HCT116 (cell line): ENCODE data around the gene LIG3. TPM values are rescaled to one million over a fixed set of nuclear protein-coding genes. Genes with fewer than 3 reads are reported as not detected.
"Not testable (repeated sequence)": the region's sequence is repeated elsewhere in the genome, so short reads cannot be mapped to it uniquely, and the experiment has no call there.

Experiments
- ATAC-seq: fragments of 200-7000 bp; cut with Tn5 transposase; 2 replicates; pipeline ENCODE4 v1.9.1; 2020; ENCODE audit warnings: mild to moderate bottlenecking, moderate library complexity
- BruUV-seq: library from RNA; stranded (reverse); fragments of 400-500 nt; replicated peaks from 2 replicates; lab custom pipeline; 2021; lab: Mats Ljungman, UMichigan
- CTCF ChIA-PET: fragments of 300-600 bp; sonication (Branson Sonifier 250); formaldehyde crosslinking; loops from one replicate; lab custom pipeline; 2021; ENCODE audit warnings: antibody characterized with exemption; lab: Charles Lee
- POLR2A ChIA-PET: fragments of 300-600, 350-600 bp; sonication (Branson Sonifier 250); formaldehyde crosslinking; loops from one replicate; lab custom pipeline; 2021; ENCODE audit warnings: antibody characterized with exemption; lab: Charles Lee
- RAD21 ChIA-PET, 2 experiments: fragments of 300-600 bp; sonication (Branson Sonifier 250); formaldehyde crosslinking; loops; one replicate each; lab custom pipeline; 2023; ENCODE audit warnings: low total read pairs in 2 of 2; ENCODE audit not compliant: uncharacterized antibody in 2 of 2, unreplicated experiment in 2 of 2, low non-redundant PET in 1 of 2; lab: Charles Lee
- DNase-seq: peaks from one replicate; pipeline ENCODE4 v3.0.0-alpha.2; 2010; ENCODE audit warnings: low read depth, low spot score
- H2AFZ ChIP-seq: fragments of 200-600 bp; shearing (Covaris generic), sonication (generic); 2 replicates; pipeline ENCODE4 v1.6.1; 2017; ENCODE audit warnings: low read depth, mixed run types, mixed read lengths, antibody characterized with exemption, low read length; ENCODE audit not compliant: poor library complexity, severe bottlenecking
- H3K27ac ChIP-seq: 2 replicates; pipeline ENCODE4 v1.5.1; 2012; ENCODE audit warnings: low read depth, low read length
- H3K27me3 ChIP-seq: fragments of 200-600 bp; sonication (generic); 2 replicates; pipeline ENCODE4 v1.6.1; 2016; ENCODE audit warnings: mixed run types, low read length, mixed read lengths; ENCODE audit not compliant: insufficient read depth
- H3K36me3 ChIP-seq, 2 experiments: fragments of 200-500 bp in 1 of 2; fragments of 200-600 bp in 1 of 2; sonication (Bioruptor generic) in 1 of 2; sonication (generic) in 1 of 2; 2 replicates each; pipeline versions ENCODE4 v1.5.1 to v1.6.1; 2014 to 2016; ENCODE audit warnings: low read length in 2 of 2, inconsistent platforms in 1 of 2, mixed read lengths in 1 of 2, mixed run types in 1 of 2; ENCODE audit not compliant: insufficient read depth in 2 of 2, control insufficient read depth in 1 of 2
- H3K4me1 ChIP-seq, 2 experiments: fragments of 200-600 bp in 1 of 2; sonication (generic) in 1 of 2; 2 replicates each; pipeline versions ENCODE4 v1.5.1 to v1.6.1; 2012 to 2017; ENCODE audit warnings: low read length in 2 of 2, inconsistent platforms in 1 of 2, mild to moderate bottlenecking in 1 of 2, mixed read lengths in 1 of 2, mixed run types in 1 of 2, moderate library complexity in 1 of 2; ENCODE audit not compliant: insufficient read depth in 2 of 2, control insufficient read depth in 1 of 2
- H3K4me2 ChIP-seq: fragments of 200-600 bp; sonication (generic); 2 replicates; pipeline ENCODE4 v1.6.1; 2017; ENCODE audit warnings: mixed run types, low read length, mixed read lengths
- H3K4me3 ChIP-seq, 2 experiments: fragments of 200-600 bp in 1 of 2; sonication (generic) in 1 of 2; replicated peaks in 1 of 2; 2 replicates each; pipeline ENCODE4 v1.5.1; 2011 to 2016; ENCODE audit warnings: low read length in 2 of 2, control low read depth in 1 of 2, low read depth in 1 of 2, mild to moderate bottlenecking in 1 of 2, mixed read lengths in 1 of 2, mixed run types in 1 of 2
- H3K79me2 ChIP-seq: fragments of 200-600 bp; sonication (generic); 2 replicates; pipeline ENCODE4 v1.6.1; 2017; ENCODE audit warnings: mild to moderate bottlenecking, mixed run types, low read length, moderate library complexity, mixed read lengths; ENCODE audit not compliant: insufficient read depth
- H3K9ac ChIP-seq: fragments of 200-600 bp; sonication (generic); 2 replicates; pipeline ENCODE4 v1.6.1; 2016; ENCODE audit warnings: low read length, mixed read lengths
- H3K9me2 ChIP-seq: fragments of 200-600 bp; sonication (generic), shearing (Covaris generic); 2 replicates; pipeline ENCODE4 v1.6.1; 2017; ENCODE audit warnings: mixed run types, mild to moderate bottlenecking, moderate library complexity; ENCODE audit not compliant: insufficient read depth
- H3K9me3 ChIP-seq, 2 experiments: fragments of 200-500 bp in 1 of 2; fragments of 200-600 bp in 1 of 2; sonication (Bioruptor generic) in 1 of 2; sonication (generic) in 1 of 2; 2 replicates each; pipeline ENCODE4 v1.6.1; 2014 to 2017; ENCODE audit warnings: low read length in 2 of 2, mixed read lengths in 2 of 2, inconsistent platforms in 1 of 2, low read depth in 1 of 2, mild to moderate bottlenecking in 1 of 2, mixed run types in 1 of 2, moderate library complexity in 1 of 2; ENCODE audit not compliant: control insufficient read depth in 1 of 2, insufficient read depth in 1 of 2
- H4K20me1 ChIP-seq: fragments of 200-600 bp; sonication (generic), shearing (Covaris generic); 2 replicates; pipeline ENCODE4 v1.6.1; 2017; ENCODE audit warnings: mixed run types, mild to moderate bottlenecking, moderate library complexity; ENCODE audit not compliant: insufficient read depth
- ATF3 ChIP-seq: IDR thresholded peaks from 2 replicates; pipeline ENCODE4 v1.6.1; 2012
- EGR1 ChIP-seq: IDR thresholded peaks from 2 replicates; pipeline ENCODE4 v1.6.1; 2012; ENCODE audit warnings: low read depth
- ELF1 ChIP-seq: IDR thresholded peaks from 2 replicates; pipeline ENCODE4 v1.6.1; 2012; ENCODE audit warnings: low read depth, borderline replicate concordance
- EZH2 ChIP-seq: fragments of 200-600 bp; sonication (generic); IDR thresholded peaks from 2 replicates; pipeline ENCODE4 v1.6.1; 2017; ENCODE audit warnings: antibody characterized with exemption, mixed run types
- EZH2phosphoT487 ChIP-seq: fragments of 200-600 bp; IDR thresholded peaks from 2 replicates; pipeline ENCODE4 v1.6.1; 2018; ENCODE audit warnings: antibody characterized with exemption, borderline replicate concordance
- MAX ChIP-seq: IDR thresholded peaks from 2 replicates; pipeline ENCODE4 v1.6.1; 2012
- SIN3A ChIP-seq: IDR thresholded peaks from 2 replicates; pipeline ENCODE4 v1.6.1; 2012; ENCODE audit warnings: low read depth
- SP1 ChIP-seq: IDR thresholded peaks from 2 replicates; pipeline ENCODE4 v1.6.1; 2012; ENCODE audit warnings: low read depth
- TCF7L2 ChIP-seq: IDR thresholded peaks from 2 replicates; pipeline ENCODE4 v1.7.0; 2011; ENCODE audit warnings: borderline replicate concordance, inconsistent platforms; ENCODE audit not compliant: insufficient read depth, insufficient read length; ENCODE audit errors: extremely low read depth
- YY1 ChIP-seq: IDR thresholded peaks from 2 replicates; pipeline ENCODE4 v1.6.1; 2011; ENCODE audit warnings: low read length, low read depth, moderate library complexity, mild to moderate bottlenecking; ENCODE audit not compliant: insufficient replicate concordance; ENCODE audit errors: extremely low read depth
- ZBTB33 ChIP-seq: IDR thresholded peaks from 2 replicates; pipeline ENCODE4 v1.6.1; 2011; ENCODE audit warnings: mild to moderate bottlenecking, low read length, moderate library complexity; ENCODE audit not compliant: insufficient replicate concordance; ENCODE audit errors: extremely low read depth
- ZNF274 ChIP-seq: fragments of 200-500 bp; sonication (Bioruptor generic); IDR thresholded peaks from 2 replicates; pipeline ENCODE4 v1.6.1; 2014; ENCODE audit warnings: mild to moderate bottlenecking, low read depth, low read length, inconsistent platforms
- intact Hi-C: fragments of 100-400 bp; cut with micrococcal nuclease; formaldehyde crosslinking; loops from 2 replicates; pipeline ENCODE4 v1.10.0; 2022
- total RNA-seq: library from RNA; stranded (reverse); gene quantifications from one replicate; pipeline ENCODE4 v1.2.1, GENCODE V29; 2021; ENCODE audit not compliant: unreplicated experiment

The LIG3 gene
- total RNA-seq, 1 experiment from 2014 or later = 49.4 TPM

- CTCF ChIA-PET = no interaction called here
Observed at GRCh38 chr17:35044181-35044580, 63.9 kb downstream of the LIG3 start.

GRCh38 chr17:35045458-35045979 is 65.2 kb downstream of the LIG3 start:
- H4K20me1 ChIP-seq, CTCF ChIA-PET, H3K4me1 ChIP-seq, POLR2A ChIA-PET, H3K9me2 ChIP-seq, BruUV-seq, H3K9ac ChIP-seq, H3K4me3 ChIP-seq, RAD21 ChIA-PET, H3K4me2 ChIP-seq, H3K27ac ChIP-seq, H3K27me3 ChIP-seq, H2AFZ ChIP-seq, H3K9me3 ChIP-seq, ATAC-seq, DNase-seq, H3K36me3 ChIP-seq, intact Hi-C loops: not testable (repeated sequence)
- H3K79me2 ChIP-seq = peaks cover 20% of the 10 kb centered on the region; the same call in 1 of the 2 replicates

More at GRCh38 chr17:35044181-35044580, 63.9 kb downstream of the LIG3 start:
- Histone ChIP-seq H3K27me3 (no peaks in the 10 kb centered on the region), H3K27ac (no peak overlapping the region)
- TF ChIP-seq TCF7L2 = no peak
- no peak for TF ChIP-seq EZH2
- TF ChIP-seq EZH2phosphoT487 = no peak
- TF ChIP-seq YY1 = no peak
- TF ChIP-seq ATF3 = no peak
- no peak for TF ChIP-seq ELF1
- TF ChIP-seq ZBTB33 = no peak
- TF ChIP-seq EGR1 = no peak
- TF ChIP-seq SIN3A = no peak
- TF ChIP-seq SP1 = no peak
- TF ChIP-seq MAX = no peak
- TF ChIP-seq ZNF274 = no peak
- TF ChIP-seq, all 23 proteins: peak for 0
- no peak overlapping the region for H3K9ac ChIP-seq
- POLR2A ChIA-PET = no interaction called here
- H2AFZ ChIP-seq = no peak overlapping the region
- no TSS peak for BruUV-seq
- no peaks in the 10 kb centered on the region for H3K36me3 ChIP-seq
- ATAC-seq = no peak
- no peaks in the 10 kb centered on the region for H4K20me1 ChIP-seq
- DNase-seq = no peak
- intact Hi-C loops = no loop called here
- H3K9me3 ChIP-seq = no peaks in the 10 kb centered on the region
- H3K4me3 ChIP-seq = no peak overlapping the region
- H3K4me1 ChIP-seq = peaks cover 0 to 7% of the 10 kb centered on the region in 2 experiments; a peak in 1 of 4 replicates
- peaks cover 17% of the 10 kb centered on the region; the same call in 1 of the 2 replicates for H3K79me2 ChIP-seq
- no peaks in the 10 kb centered on the region for H3K9me2 ChIP-seq
- H3K4me2 ChIP-seq = no peak overlapping the region
- RAD21 ChIA-PET = no interaction called here
